Stimulated activated CD8-positive, alpha-beta memory T cell treated with anti-CD3 and anti-CD28 coated beads, Interleukin-15, amount 100 ng/mL, for 1 hour (primary cell): ENCODE measurements around the gene ADAMTS6.
"Not testable (repeated sequence)": the region's sequence is repeated elsewhere in the genome, so short reads cannot be mapped to it uniquely, and the experiment has no call there.

Source experiments
- DNase-seq: peaks from one replicate; pipeline ENCODE4 v3.0.0-alpha.2; 2020; ENCODE audit warnings: low read depth

Gene ADAMTS6

GRCh38 chr5:65462139-65462705, 19.5 kb downstream of the ADAMTS6 start:
- DNase-seq, result no peak

DNA sequence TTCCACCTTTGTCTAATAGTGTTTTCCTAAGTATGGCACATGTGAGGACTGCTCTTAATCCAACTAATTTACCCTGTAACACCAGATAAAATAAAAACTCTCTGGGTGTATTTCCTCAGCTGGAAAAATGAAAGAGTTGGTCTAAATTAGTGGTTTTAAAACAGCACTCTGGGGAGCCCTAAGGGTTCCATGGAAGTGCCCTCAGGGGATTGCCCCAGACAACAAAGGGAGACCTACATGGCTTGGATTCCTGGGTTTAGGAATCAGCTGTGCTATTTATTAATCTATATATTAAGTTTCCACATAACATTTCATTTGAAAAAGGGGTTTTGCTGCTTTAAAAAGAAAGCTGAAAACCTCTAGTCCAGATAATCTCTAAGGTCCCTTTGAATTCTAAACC, 20.2 kb downstream of the ADAMTS6 start:
- no peak for DNase-seq

GRCh38 chr5:65459995-65460394, 21.7 kb downstream of the ADAMTS6 start:
- no peak for DNase-seq

DNA sequence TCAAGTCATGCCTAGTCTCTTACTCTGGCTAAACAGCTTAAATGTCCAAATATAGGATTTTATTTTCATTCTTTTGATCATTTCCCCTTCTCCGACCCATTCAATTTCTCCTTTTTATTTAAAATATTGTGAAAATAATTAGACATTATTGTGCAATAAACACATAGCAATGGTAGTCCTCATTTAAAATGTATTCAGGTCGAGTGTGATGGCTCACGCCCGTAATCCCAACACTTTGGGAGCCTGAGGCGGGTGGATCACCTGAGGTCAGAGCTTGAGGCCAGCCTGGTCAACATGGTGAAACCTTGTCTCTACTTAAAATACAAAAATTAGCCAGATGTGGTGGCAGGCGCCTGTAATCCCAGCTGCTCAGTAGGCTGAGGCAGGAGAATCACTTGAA, 26.7 kb downstream of the ADAMTS6 start:
- no peak for DNase-seq

DNA sequence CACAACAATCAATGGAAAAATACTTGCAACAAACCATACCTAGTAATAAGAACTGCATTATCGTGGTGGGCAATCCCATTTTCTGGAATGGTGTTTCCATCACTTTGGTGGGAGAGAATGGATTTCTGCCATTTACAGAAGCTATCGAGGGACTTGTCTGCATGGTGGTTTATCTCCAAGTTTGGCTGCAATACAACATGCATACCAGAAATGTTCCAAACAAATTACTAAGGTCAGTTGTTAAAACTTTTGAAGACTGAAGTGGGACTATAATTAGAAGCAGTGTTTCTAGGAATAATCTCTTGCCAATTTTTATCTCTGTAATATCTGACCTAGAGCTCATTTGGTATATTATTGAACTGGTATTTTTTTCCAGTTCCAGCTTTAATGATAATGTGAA, 30.3 kb downstream of the ADAMTS6 start:
- DNase-seq, result no peak

- no peak for DNase-seq
Observed at GRCh38 chr5:65446682-65447081, 35.0 kb downstream of the ADAMTS6 start.

DNA sequence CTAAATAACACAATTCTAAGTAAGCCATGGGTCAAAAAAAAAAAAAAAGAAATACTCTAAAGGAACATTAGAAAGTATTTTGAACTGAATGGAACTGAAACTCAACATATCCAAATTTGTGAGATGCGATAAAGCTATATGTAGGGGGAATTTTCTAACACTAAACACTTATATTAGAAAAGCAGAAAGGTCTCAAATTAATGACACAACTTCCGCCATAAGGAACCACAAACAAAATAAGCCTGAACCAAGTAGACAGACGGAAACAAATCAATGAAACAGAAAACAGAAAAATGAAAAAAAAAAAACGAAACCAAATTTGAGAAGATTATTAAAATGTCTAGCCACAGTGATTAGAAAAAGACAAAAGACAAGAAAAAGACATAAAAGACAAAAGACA, 39.9 kb downstream of the ADAMTS6 start:
- DNase-seq, result no peak

- no peak for DNase-seq
Observed at GRCh38 chr5:65440456-65440855, 41.3 kb downstream of the ADAMTS6 start.

- no peak for DNase-seq
Observed at GRCh38 chr5:65434122-65434521, 47.6 kb downstream of the ADAMTS6 start.

- no peak for DNase-seq
Observed at GRCh38 chr5:65426656-65427055, 55.1 kb downstream of the ADAMTS6 start.

- DNase-seq, result no peak
Observed at GRCh38 chr5:65423623-65424022, 58.1 kb downstream of the ADAMTS6 start.

DNA sequence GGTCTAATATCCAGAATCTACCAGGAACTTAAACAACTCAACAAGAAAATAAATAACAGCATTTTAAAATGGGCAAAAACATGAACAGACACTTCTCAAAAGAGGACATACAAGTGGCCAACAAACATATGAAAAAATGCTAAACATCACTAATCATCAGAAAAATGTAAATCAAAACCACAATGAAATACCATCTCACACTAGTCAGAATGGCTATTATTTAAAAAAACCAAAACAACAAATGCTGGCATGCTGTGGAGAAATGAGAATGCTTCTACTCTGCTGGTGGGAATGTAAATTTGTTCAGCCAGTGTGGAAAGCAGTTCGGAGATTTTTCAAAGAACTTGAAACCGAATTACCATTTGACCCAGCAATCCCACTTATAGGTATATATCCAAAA, 63.1 kb downstream of the ADAMTS6 start:
- DNase-seq, result no peak

GRCh38 chr5:65413822-65414221, 67.9 kb downstream of the ADAMTS6 start:
- no peak for DNase-seq

- no peak for DNase-seq
Observed at GRCh38 chr5:65412842-65413241, 68.9 kb downstream of the ADAMTS6 start.

DNA sequence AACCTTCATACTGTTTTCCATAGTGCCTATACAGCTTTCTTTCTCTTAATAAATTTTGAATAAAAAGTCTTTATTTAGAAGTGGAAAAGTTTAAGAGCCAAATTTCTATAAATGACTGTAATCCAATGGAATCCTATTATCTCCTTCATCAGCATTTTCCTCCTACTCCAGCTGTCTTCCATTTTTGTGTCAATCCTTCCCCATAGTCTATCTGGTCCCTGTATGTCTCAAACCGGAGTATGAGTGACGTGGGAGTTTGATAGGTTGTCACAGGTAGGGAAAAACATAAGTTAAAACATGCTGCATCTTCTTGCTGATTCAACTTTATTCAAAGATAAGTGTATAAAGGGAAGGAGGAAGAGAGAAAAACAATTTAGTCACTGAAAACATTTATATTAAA, 70.4 kb downstream of the ADAMTS6 start:
- no peak for DNase-seq

GRCh38 chr5:65395526-65396155, 86.1 kb downstream of the ADAMTS6 start:
- no peak for DNase-seq

- no peak for DNase-seq
Observed at GRCh38 chr5:65394087-65394486, 87.6 kb downstream of the ADAMTS6 start.

DNA sequence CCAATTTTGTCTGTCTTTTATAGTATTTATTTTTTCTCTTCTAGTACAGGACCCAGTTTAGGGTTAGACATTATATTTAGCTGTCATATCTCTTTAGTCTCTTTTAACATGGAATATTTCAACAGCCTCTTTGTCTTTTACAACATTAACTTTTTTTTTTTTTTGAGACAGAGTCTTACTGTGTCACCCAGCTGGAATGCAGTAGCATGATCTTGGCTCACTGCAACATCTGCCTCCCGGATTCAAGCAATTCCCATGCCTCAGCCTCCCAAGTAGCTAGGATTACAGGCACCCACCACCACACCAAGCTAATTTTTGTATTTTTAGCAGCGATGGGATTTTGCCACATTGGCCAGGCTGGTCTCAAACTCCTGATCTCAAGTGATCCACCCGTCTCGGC, 90.1 kb downstream of the ADAMTS6 start:
- DNase-seq, result no peak

DNA sequence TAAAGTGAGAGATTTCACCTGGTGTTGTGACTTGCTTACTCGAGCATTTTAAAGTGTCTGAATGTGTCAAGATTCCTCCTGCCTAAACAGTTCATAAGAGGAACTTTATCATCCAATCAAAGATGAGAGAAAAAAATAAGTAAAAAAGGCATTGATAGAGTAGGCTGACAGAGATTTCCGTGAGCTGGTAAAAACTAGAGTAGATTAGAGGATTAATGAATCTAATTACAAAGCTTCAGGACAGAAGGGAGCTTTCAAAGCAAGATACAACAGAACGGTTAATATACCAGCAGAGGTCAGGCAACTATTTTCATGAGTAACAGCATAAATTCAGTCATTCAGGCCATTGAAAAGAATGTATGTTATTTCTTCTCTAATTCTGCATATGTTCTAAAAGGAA, 91.5 kb downstream of the ADAMTS6 start:
- no peak for DNase-seq

- no peak for DNase-seq
Observed at GRCh38 chr5:65383859-65384258, 97.9 kb downstream of the ADAMTS6 start.

GRCh38 chr5:65382582-65382981, 99.1 kb downstream of the ADAMTS6 start:
- DNase-seq, result no peak

- not testable (repeated sequence) for DNase-seq
Observed at GRCh38 chr5:65370505-65370904, 111.2 kb downstream of the ADAMTS6 start.

DNA sequence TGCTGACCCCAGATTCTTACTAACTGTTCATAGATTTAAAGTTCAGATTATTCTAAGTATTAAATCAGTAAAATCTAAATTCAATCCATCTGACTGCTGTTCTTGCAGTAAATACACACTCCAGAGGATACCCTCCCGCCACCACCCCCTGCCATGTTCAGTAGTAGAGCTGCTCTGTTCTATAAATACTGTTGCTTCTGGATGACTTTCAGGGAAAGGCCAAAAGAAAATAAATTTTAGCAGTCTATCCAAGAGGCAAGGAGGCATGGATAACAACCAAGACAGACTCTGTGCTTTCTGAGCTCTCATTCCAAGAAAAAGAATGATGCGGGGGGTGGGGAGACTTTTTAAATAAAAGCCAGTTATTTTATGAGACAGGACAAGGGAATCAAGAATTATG, 115.1 kb downstream of the ADAMTS6 start:
- no peak for DNase-seq

- DNase-seq, result no peak
Observed at GRCh38 chr5:65364907-65365306, 116.8 kb downstream of the ADAMTS6 start.
